Thyroid gland (tissue), 4 donors: ENCODE results near the gene LRRC2.
"Not testable (repeated sequence)": the region's sequence is repeated elsewhere in the genome, so short reads cannot be mapped to it uniquely, and the experiment has no call there.

Experiments used
- POLR2A ChIP-seq, 2 donors: fragments of 450-650 bp; IDR thresholded peaks; one replicate each; pipeline ENCODE4 v1.6.1; 2017; ENCODE audit warnings: antibody characterized with exemption in 2 of 2, mild to moderate bottlenecking in 2 of 2, moderate library complexity in 1 of 2
- TF ChIP-seq, protein P1 (sequence below), 6 experiments: fragments of 200-600 bp in 3 of 6; fragments of 450-650 bp in 3 of 6; sonication (generic) in 3 of 6; IDR thresholded peaks; one replicate each; pipeline ENCODE4 v1.5.1; 2016 to 2019; ENCODE audit warnings: antibody characterized with exemption in 6 of 6, mild to moderate bottlenecking in 2 of 6, inconsistent platforms in 1 of 6, moderate library complexity in 1 of 6

DNA sequence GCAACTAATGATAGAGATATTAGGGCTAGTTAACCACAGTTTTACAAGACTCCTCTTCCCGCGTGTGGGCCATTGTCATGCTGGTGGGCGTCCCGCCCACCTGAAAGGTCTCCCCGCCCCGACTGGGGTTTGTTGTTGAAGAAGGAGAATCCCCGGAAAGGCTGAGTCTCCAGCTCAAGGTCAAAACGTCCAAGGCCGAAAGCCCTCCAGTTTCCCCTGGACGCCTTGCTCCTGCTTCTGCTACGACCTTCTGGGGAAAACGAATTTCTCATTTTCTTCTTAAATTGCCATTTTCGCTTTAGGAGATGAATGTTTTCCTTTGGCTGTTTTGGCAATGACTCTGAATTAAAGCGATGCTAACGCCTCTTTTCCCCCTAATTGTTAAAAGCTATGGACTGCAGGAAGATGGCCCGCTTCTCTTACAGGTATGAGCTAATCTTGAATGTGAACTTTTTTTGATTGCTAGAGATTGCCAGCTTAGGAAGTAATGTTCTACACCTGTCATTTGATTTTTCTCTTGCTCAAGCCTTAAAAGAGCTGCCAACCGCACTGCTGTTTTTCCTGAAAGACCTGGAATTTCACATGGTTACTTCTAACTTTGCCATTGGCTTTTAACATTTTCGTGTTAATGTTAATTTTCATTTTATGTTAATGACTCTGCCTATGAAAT is 11.6 kb upstream of the LRRC2 start:
- not testable (repeated sequence) for TF ChIP-seq POLR2A (IDR thresholded peaks at IDR 0.05)
- TF ChIP-seq, protein P1, sequence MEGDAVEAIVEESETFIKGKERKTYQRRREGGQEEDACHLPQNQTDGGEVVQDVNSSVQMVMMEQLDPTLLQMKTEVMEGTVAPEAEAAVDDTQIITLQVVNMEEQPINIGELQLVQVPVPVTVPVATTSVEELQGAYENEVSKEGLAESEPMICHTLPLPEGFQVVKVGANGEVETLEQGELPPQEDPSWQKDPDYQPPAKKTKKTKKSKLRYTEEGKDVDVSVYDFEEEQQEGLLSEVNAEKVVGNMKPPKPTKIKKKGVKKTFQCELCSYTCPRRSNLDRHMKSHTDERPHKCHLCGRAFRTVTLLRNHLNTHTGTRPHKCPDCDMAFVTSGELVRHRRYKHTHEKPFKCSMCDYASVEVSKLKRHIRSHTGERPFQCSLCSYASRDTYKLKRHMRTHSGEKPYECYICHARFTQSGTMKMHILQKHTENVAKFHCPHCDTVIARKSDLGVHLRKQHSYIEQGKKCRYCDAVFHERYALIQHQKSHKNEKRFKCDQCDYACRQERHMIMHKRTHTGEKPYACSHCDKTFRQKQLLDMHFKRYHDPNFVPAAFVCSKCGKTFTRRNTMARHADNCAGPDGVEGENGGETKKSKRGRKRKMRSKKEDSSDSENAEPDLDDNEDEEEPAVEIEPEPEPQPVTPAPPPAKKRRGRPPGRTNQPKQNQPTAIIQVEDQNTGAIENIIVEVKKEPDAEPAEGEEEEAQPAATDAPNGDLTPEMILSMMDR (IDR thresholded peaks at IDR 0.05), result not testable (repeated sequence)
